ENCODE data around the gene OVAAL.

GRCh38 chr1:180550241-180550640, 8.5 kb upstream of the OVAAL start:
- no peak for TF ChIP-seq CTCF (conservative IDR thresholded peaks at IDR 0.05; ENCODE audit: low read depth, low read length)
- TF ChIP-seq POLR2A (IDR thresholded peaks at IDR 0.05; ENCODE audit: low read depth, low read length): no peak
- no peak for TF ChIP-seq MAZ (IDR thresholded peaks at IDR 0.05; ENCODE audit: borderline replicate concordance, low read depth, low read length)
- TF ChIP-seq RAD21 (IDR thresholded peaks at IDR 0.05; ENCODE audit: low read length): no peak
- no peak for TF ChIP-seq SMC3 (IDR thresholded peaks at IDR 0.05; ENCODE audit: low read depth, low read length)
- TF ChIP-seq RFX5 (IDR thresholded peaks at IDR 0.05; ENCODE audit: low read depth, low read length): no peak
- TF ChIP-seq BHLHE40 (IDR thresholded peaks at IDR 0.05; ENCODE audit: low read depth, low read length): no peak

Data from IMR-90 (cell line).